Memory B cell (primary cell): Measurements from ENCODE around the gene RFWD3.
"Not testable (repeated sequence)": the region's sequence is repeated elsewhere in the genome, so short reads cannot be mapped to it uniquely, and the experiment has no call there.

Source experiments
- ATAC-seq: fragments of 150-1000 bp; cut with Tn5 transposase; 2 replicates; pipeline ENCODE4 v1.10.0; 2021; ENCODE audit warnings: low read depth, mild to moderate bottlenecking, moderate library complexity
- DNase-seq, 2 donors: peaks; one replicate each; pipeline ENCODE4 v3.0.0; 2022; ENCODE audit warnings: low spot score in 2 of 2
- H3K27ac Mint-ChIP-seq: one replicate; pipeline ENCODE4 v1.8.0; 2022; ENCODE audit warnings: mild to moderate bottlenecking, moderate library complexity, mixed read lengths
- H3K27me3 Mint-ChIP-seq: one replicate; pipeline ENCODE4 v1.8.0; 2022; ENCODE audit warnings: mixed read lengths
- H3K36me3 Mint-ChIP-seq: one replicate; pipeline ENCODE4 v1.8.0; 2022; ENCODE audit warnings: mild to moderate bottlenecking, mixed read lengths
- H3K4me1 Mint-ChIP-seq: one replicate; pipeline ENCODE4 v1.8.0; 2022; ENCODE audit warnings: mixed read lengths
- H3K4me3 Mint-ChIP-seq: one replicate; pipeline ENCODE4 v1.8.0; 2022; ENCODE audit warnings: mild to moderate bottlenecking, moderate library complexity, mixed read lengths
- H3K9me3 Mint-ChIP-seq: one replicate; pipeline ENCODE4 v1.8.0; 2022; ENCODE audit warnings: mixed read lengths

Gene RFWD3

DNA sequence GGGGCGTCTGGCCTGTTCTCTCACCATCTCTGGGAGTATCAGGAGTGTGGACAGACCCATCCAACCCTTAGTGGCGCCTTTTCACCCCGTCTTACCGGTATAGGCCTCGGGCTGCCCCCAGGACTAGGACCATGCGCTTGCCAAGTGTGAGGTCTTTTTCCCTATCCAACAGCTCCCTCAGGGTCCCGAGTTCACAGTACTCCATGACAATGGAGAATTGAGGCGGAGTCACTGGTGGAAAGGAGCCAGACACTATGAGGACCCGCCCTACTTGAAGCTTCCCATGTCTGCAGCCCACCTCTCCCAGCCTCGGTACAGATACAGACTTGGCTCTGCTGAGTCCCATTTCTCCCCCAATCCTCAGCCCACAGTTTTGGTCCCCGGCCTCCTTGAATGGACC, 15.9 kb upstream of the RFWD3 start:
- Mint-ChIP-seq H3K9me3 (no peaks in the 10 kb centered on the region), H3K4me1 (peaks cover 5% of the 10 kb centered on the region), H3K27me3 (no peaks in the 10 kb centered on the region), H3K4me3 (no peak overlapping the region), H3K36me3 (peaks cover 26% of the 10 kb centered on the region), H3K27ac (no peak overlapping the region)
- ATAC-seq (no peak), DNase-seq (no peak)

DNA sequence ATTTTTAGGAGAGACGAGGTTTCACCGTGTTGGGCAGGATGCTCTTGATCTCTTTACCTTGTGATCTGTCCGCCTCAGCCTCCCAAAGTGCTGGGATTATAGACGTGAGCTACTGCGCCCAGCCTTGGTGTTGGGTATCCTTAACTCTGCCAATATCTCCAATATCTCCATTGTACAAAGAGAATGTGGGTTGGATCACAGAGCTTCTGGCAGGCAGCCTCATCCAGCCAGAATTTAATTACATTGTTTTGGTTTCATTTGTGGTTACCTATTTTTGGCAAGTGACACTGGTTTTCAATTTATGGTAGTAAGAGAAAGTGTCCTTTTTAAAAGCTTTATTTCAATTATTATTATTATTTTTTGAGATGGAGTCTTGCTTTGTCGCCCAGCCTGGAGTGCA, 14.0 kb upstream of the RFWD3 start:
- Mint-ChIP-seq H3K4me1 (peaks cover 5% of the 10 kb centered on the region), H3K9me3 (no peaks in the 10 kb centered on the region), H3K36me3 (peaks cover 26% of the 10 kb centered on the region), H3K27ac (no peak overlapping the region), H3K27me3 (no peaks in the 10 kb centered on the region), H3K4me3 (no peak overlapping the region)
- ATAC-seq (no peak), DNase-seq (no peak)

DNA sequence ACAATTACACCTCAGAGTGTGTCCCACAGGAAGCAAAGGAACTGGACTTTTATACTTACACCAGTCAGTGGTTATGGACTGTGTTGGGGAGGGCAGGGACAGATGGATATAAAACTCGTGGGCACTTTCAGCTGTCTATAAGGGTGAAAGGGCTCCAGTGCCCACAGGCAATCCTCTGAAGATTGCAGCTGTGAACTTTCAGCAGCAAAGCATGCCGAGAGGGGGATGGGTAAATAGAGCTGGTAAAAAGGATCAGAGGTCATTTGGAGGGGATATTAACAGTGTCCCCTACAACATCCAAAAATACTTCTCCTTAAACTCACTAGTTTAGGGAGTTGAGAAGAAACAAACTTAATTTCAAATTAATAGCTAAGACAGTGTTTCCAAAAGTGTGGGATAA, 13.3 kb upstream of the RFWD3 start:
- ATAC-seq (no peak), DNase-seq (no peak)
- H3K4me3 Mint-ChIP-seq = no peak overlapping the region
- peaks cover 5% of the 10 kb centered on the region for H3K4me1 Mint-ChIP-seq
- H3K36me3 Mint-ChIP-seq = peaks cover 28% of the 10 kb centered on the region
- no peaks in the 10 kb centered on the region for H3K27me3 Mint-ChIP-seq
- no peak overlapping the region for H3K27ac Mint-ChIP-seq
- H3K9me3 Mint-ChIP-seq = no peaks in the 10 kb centered on the region

DNA sequence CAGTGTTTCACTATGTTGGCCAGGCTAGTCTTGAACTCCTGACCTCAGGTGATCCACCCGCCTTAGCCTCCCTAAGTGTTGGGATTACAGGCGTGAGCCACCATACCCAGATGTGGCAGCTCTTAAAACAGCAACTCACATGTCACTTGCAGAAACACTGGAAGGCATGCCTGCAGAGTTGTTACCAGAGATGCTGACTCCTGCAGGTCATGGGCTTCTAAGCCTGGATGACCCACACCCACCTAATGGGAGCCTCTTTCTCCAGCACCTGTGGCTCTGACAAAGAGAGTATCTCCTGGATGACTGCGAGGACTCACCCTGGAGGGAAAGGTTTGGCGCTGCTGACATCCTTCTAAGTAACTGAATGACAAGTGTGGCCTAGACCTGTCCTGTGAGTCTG, 11.2 kb upstream of the RFWD3 start:
- Mint-ChIP-seq H3K4me1 (no peaks in the 10 kb centered on the region), H3K27me3 (no peaks in the 10 kb centered on the region), H3K36me3 (peaks cover 30% of the 10 kb centered on the region), H3K9me3 (no peaks in the 10 kb centered on the region), H3K27ac (no peak overlapping the region), H3K4me3 (no peak overlapping the region)
- ATAC-seq (no peak), DNase-seq (no peak)

DNA sequence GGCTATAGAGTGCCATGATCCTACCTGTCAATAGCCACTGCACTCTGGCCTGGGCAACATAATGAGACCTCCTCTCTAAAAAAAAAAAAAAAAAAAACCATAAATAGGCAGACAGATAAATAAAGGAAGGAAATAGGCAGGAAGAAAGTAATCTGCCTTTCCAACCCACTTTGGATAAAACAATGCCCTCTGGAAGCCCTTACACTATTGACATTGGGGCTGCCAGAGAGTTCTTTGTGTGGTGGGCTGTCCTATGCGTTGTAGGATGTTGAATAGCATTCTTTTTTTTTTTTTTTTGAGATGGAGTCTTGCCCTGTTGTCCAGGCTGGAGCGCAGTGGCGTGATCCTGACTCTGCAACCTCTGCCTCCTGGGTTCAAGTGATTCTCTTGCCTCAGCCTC, 7.2 kb upstream of the RFWD3 start:
- no peaks in the 10 kb centered on the region for H3K4me1 Mint-ChIP-seq
- H3K4me3 Mint-ChIP-seq = no peak overlapping the region
- H3K27ac Mint-ChIP-seq = peak overlapping the region; percentile 19
- H3K9me3 Mint-ChIP-seq = no peaks in the 10 kb centered on the region
- DNase-seq (no peak), ATAC-seq (no peak)
- peaks cover 25% of the 10 kb centered on the region for H3K36me3 Mint-ChIP-seq
- H3K27me3 Mint-ChIP-seq = no peaks in the 10 kb centered on the region

DNA sequence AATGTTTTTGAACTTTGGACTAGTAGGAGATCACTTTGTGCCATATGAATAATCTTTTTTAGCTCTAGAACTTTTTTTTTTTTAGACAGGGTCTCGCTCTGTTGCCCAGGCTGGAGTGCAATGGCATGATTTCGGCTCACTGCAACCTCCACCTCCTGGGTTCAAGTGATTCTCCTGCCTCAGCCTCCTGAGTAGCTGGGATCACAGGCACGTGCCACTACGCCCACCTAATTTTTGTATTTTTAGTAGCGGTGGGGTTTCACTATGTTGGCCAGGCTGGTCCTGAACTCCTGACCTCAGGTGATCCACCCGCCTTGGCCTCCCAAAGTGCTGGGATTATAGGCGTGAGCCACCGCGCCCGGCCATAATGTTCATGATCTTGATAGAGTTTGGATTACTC, 2.2 kb upstream of the RFWD3 start:
- H3K4me1 Mint-ChIP-seq, H3K27me3 Mint-ChIP-seq, H3K27ac Mint-ChIP-seq, H3K4me3 Mint-ChIP-seq, ATAC-seq, DNase-seq, H3K9me3 Mint-ChIP-seq: not testable (repeated sequence)
- H3K36me3 Mint-ChIP-seq = peaks cover 12% of the 10 kb centered on the region

DNA sequence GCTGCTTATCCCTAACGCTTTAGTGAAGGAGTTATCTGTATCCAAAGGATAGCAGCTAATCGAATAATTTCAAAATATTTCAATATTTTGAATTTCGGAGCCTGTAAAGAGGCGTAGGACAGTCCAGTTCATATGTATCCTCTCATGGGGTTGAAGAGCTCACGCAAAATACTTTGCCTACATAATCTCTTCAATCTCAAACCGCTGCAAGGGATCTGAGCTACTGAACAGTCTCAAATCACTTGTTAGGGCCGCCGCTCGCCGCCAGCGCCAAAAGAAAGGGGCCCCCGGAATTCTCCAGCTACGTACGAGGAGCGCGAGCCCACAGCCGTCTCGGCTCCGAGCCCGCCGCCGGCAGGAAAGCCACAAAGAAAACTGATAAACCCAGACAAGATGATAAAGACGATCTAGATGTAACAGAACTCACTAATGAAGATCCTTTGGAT, 601 bp upstream of the RFWD3 start:
- H3K36me3 Mint-ChIP-seq = peaks cover 14% of the 10 kb centered on the region
- DNase-seq (peak in 1 of 2 donors; percentile 20), ATAC-seq (no peak)
- H3K9me3 Mint-ChIP-seq = no peaks in the 10 kb centered on the region
- H3K27me3 Mint-ChIP-seq = no peaks in the 10 kb centered on the region
- peaks cover 16% of the 10 kb centered on the region for H3K4me1 Mint-ChIP-seq
- H3K27ac Mint-ChIP-seq = peak overlapping the region; percentile 81
- peak overlapping the region; percentile 86 for H3K4me3 Mint-ChIP-seq

DNA sequence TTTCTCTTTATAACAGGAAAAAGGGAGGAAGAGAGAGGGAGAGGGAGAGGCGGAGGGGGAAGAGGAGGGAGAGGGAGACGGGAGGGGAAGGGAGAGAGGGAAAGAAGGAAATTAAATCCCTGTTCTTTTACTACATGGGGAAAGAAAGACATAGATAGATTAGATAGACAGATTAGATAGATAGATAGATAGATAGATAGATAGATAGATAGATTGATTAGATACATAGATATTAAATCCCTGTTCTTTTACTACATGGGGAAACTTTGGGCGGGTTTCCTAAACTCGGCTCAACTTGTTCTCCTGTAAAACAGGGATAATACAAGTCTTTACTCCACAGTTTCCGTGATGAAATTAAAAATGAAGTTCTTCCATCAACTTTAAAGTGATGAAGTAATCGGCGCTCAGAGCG, 661 bp downstream of the RFWD3 start:
- Mint-ChIP-seq H3K27ac (peak overlapping the region; percentile 81), H3K9me3 (no peaks in the 10 kb centered on the region), H3K4me3 (peak overlapping the region; percentile 86), H3K36me3 (peaks cover 11% of the 10 kb centered on the region), H3K4me1 (peaks cover 19% of the 10 kb centered on the region), H3K27me3 (no peaks in the 10 kb centered on the region)
- ATAC-seq (no peak), DNase-seq (no peak)

DNA sequence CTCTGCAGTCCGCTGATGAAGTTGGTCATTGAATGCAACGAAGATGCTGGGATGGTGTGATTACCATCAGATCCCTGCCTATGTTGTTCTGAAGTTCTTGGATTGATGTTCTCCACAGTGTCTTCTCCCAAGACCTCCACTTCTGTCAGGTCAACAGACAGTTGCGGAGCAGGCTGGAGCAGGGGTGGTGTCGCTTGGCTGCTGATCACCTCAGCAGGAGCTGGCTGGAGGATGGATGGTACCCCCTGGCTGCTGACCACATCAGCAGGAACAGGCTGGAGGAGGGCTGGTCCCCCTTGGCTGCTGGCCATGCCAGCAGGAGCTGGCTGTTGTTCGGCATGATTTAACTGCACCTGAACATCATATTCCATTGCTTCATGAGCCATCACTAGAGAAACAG, 5.6 kb downstream of the RFWD3 start:
- Mint-ChIP-seq H3K4me1 (peaks cover 34% of the 10 kb centered on the region), H3K9me3 (no peaks in the 10 kb centered on the region), H3K4me3 (no peak overlapping the region), H3K27me3 (no peaks in the 10 kb centered on the region), H3K36me3 (peaks cover 29% of the 10 kb centered on the region), H3K27ac (peak overlapping the region; percentile 17)
- no peak for ATAC-seq
- DNase-seq = no peak

DNA sequence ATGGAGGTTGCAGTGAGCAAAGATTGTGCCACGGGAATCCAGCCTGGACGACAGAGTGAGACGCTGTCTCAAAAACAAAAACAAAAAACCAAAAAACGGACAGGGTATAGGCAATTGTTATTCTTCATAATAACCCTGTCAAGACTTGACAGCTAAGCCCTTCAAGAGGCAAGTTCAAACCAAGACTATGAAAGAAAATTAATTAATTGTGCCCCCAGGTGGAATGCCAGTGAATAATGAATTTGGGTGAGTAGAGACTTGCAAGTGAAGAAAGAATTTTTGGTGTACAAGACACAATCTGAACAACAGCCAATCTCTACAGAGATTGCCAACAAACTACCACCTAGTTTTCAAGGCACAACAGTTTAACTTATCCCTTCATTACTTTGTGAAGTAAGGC, 6.3 kb downstream of the RFWD3 start:
- ATAC-seq (no peak), DNase-seq (no peak)
- Mint-ChIP-seq H3K9me3 (no peaks in the 10 kb centered on the region), H3K4me1 (peaks cover 34% of the 10 kb centered on the region), H3K27me3 (no peaks in the 10 kb centered on the region), H3K36me3 (peaks cover 29% of the 10 kb centered on the region), H3K27ac (peak overlapping the region; percentile 17), H3K4me3 (no peak overlapping the region)

DNA sequence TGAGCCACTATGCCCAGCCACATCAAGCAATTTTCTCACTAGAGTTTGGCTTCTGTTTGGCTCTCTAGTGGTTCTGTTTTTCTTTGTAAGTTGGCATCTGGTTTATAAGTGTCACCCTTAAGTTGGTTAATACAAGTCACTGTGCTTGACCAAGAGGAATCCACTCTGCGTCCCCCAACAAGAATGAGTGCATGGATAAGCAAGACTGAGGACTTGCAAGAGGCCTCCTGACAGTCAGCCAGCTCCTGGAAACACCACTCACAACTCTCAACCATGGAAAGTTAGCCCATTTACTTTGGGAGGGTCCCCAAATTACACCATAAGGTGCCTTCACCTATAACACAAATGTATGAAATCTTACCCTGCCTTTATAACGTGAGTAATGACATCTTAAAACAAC, 7.6 kb downstream of the RFWD3 start:
- Mint-ChIP-seq H3K36me3 (peaks cover 33% of the 10 kb centered on the region), H3K4me3 (no peak overlapping the region), H3K9me3 (no peaks in the 10 kb centered on the region), H3K27me3 (no peaks in the 10 kb centered on the region), H3K4me1 (peaks cover 36% of the 10 kb centered on the region), H3K27ac (no peak overlapping the region)
- DNase-seq = no peak
- no peak for ATAC-seq

DNA sequence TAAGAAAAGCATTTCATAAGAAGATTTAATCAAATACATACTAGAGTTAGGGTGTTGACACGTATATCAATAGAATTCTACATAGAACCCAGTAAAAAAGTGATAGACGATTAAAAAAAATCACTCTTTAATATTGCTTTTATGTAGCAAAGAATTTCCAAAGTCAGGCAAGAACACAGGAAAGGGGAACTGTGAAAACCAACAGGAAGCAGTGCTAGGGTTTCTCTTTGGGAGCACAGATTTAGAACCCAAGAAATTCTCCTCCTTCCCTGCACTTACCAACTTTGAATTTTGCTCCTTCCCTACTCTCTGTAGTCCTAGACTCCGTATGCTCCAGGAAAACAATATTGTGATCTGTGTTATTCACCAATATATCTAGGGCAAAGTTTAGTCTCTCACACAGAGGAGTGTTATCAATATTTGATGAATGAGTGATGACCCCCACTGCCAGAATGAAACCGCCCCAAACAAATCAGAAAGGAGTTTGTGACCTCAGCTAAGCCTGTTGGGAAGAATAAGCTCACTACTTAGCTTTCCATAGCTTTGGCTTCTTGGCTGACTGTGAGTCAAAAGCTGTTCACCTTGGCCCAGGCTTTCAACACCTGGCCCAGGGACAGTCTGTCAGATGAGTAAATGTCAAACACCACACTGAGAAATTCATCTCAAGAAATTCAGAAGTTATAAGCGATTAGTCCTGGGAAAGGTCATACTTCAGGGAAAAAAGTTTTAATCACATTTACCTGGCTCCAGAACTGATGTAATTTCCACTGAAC, 8.6 kb downstream of the RFWD3 start:
- DNase-seq = no peak

DNA sequence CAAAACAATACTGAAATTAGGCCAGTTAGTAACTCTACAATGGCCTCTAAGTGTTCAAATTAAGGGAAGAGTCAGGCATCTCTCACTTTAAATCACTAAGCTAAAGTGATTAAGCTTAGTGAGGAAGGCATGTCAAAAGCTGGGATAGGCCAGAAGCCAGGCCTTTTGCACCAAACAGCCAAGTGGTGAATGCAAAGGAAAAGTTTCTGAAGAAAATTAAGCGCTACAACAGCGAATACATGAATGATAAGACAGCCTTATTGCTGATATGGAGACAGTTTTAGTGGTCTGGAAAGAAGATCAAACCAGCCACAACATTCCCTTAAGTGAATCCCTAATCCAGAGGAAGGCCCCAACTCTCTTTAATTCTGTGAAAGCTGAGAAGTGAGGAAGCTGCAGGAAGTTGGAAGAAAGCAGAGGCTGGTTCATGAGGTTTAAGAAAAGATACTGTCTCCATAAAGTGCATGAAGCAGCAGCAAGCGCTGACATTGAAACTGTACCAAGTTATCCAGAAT, 12.1 kb downstream of the RFWD3 start:
- peaks cover 23% of the 10 kb centered on the region for H3K36me3 Mint-ChIP-seq
- ATAC-seq (no peak), DNase-seq (no peak)
- H3K9me3 Mint-ChIP-seq = no peaks in the 10 kb centered on the region
- H3K27me3 Mint-ChIP-seq = no peaks in the 10 kb centered on the region
- peak overlapping the region; percentile 22 for H3K27ac Mint-ChIP-seq
- H3K4me3 Mint-ChIP-seq = no peak overlapping the region
- H3K4me1 Mint-ChIP-seq = peaks cover 31% of the 10 kb centered on the region

More for the DNA sequence above, 8.6 kb downstream of the RFWD3 start:
- peaks cover 31% of the 10 kb centered on the region for H3K36me3 Mint-ChIP-seq
- H3K27me3 Mint-ChIP-seq = no peaks in the 10 kb centered on the region
- no peaks in the 10 kb centered on the region for H3K9me3 Mint-ChIP-seq
- no peak overlapping the region for H3K27ac Mint-ChIP-seq
- H3K4me1 Mint-ChIP-seq = peaks cover 34% of the 10 kb centered on the region
- H3K4me3 Mint-ChIP-seq = no peak overlapping the region
- ATAC-seq = no peak

DNA sequence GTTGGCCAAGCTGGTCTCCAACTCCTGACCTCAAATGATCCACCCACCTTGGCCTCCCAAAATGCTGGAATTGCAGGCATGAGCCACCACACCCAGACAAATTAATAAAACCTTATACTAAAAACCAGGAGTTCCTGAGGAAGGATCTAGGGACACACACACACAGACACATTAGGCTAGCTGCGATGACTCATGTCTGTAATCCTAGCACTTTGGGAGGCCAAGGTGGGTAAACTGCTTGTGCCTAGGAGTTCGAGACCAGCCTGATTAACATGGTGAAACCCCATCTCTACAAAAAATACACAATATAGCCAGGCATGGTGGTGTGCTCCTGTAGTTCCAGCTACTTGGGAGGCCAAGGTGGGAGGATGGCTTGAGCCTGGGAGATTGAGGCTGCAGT, 13.8 kb downstream of the RFWD3 start:
- not testable (repeated sequence) for H3K9me3 Mint-ChIP-seq, H3K27me3 Mint-ChIP-seq, H3K4me3 Mint-ChIP-seq, DNase-seq, ATAC-seq
- Mint-ChIP-seq H3K36me3 (peaks cover 18% of the 10 kb centered on the region), H3K27ac (peak overlapping the region; percentile 53), H3K4me1 (peaks cover 22% of the 10 kb centered on the region)

DNA sequence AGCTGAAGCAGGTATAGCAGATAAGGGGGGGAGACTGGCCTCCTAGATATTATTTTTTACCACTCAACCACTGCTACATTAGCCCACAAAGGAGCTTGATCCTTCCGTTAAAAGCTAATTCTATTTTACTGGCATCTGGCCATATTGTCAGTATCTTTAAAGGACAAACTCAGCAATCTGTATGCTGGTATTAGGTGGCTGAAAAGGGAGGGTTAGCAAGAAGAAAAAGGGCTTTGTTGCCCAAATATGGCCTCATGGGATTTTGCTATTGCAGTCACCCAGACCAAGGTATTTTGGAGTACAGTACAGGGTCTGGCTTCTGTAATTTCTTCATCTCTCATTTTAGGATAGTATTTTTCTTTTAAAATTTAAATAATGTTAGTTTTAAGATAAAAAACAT, 14.4 kb downstream of the RFWD3 start:
- H3K27ac Mint-ChIP-seq = no peak overlapping the region
- peaks cover 18% of the 10 kb centered on the region for H3K36me3 Mint-ChIP-seq
- H3K4me3 Mint-ChIP-seq = no peak overlapping the region
- H3K9me3 Mint-ChIP-seq = no peaks in the 10 kb centered on the region
- no peaks in the 10 kb centered on the region for H3K27me3 Mint-ChIP-seq
- no peak for ATAC-seq
- H3K4me1 Mint-ChIP-seq = peaks cover 20% of the 10 kb centered on the region
- DNase-seq = no peak
